HFF-Myc (cell line): ENCODE measurements around the gene ACOT11.
"Not testable (repeated sequence)": the region's sequence is repeated elsewhere in the genome, so short reads cannot be mapped to it uniquely, and the experiment has no call there.

Experiments
- DNase-seq: peaks from one replicate; pipeline ENCODE4 v3.0.0-alpha.2; 2011; ENCODE audit warnings: low read depth; ENCODE audit errors: extremely low read depth
- H3K4me3 ChIP-seq: replicated peaks from 2 replicates; pipeline ENCODE4 v1.5.1; 2011; ENCODE audit warnings: low read depth, mild to moderate bottlenecking, control low read depth, low read length
- CTCF ChIP-seq: IDR thresholded peaks from 2 replicates; pipeline ENCODE4 v1.5.1; 2012; ENCODE audit warnings: mild to moderate bottlenecking, low read depth, low read length, control low read depth; ENCODE audit errors: missing control alignments

ACOT11 gene

GRCh38 chr1:54502342-54502741 lies 45.7 kb upstream of the ACOT11 start:
- no peak overlapping the region for H3K4me3 ChIP-seq
- no peak for TF ChIP-seq CTCF
- no peak for DNase-seq

GRCh38 chr1:54506594-54506993 lies 41.4 kb upstream of the ACOT11 start:
- no peak for DNase-seq
- H3K4me3 ChIP-seq: no peak overlapping the region
- no peak for TF ChIP-seq CTCF

- no peak overlapping the region for H3K4me3 ChIP-seq
- no peak for TF ChIP-seq CTCF
- no peak for DNase-seq
Observed at GRCh38 chr1:54507033-54507870, 40.8 kb upstream of the ACOT11 start.

GRCh38 chr1:54510715-54511270 lies 37.2 kb upstream of the ACOT11 start:
- H3K4me3 ChIP-seq: no peak overlapping the region
- TF ChIP-seq CTCF: no peak
- DNase-seq: no peak

- H3K4me3 ChIP-seq, DNase-seq: not testable (repeated sequence)
Observed at GRCh38 chr1:54513921-54514580, 34.0 kb upstream of the ACOT11 start.

GRCh38 chr1:54516249-54516920 lies 31.6 kb upstream of the ACOT11 start:
- no peak for TF ChIP-seq CTCF
- no peak overlapping the region for H3K4me3 ChIP-seq
- no peak for DNase-seq

- TF ChIP-seq CTCF: no peak
- DNase-seq: no peak
- no peak overlapping the region for H3K4me3 ChIP-seq
Observed at GRCh38 chr1:54517496-54517895, 30.5 kb upstream of the ACOT11 start.
